Left lung (tissue), 10 donors: ENCODE data around the gene TMEM127. TPM values are rescaled to one million over a fixed set of nuclear protein-coding genes. Genes with fewer than 3 reads are reported as not detected.

ENCODE experiments used
- ATAC-seq: fragments of 200-7000 bp; cut with Tn5 transposase; one replicate; pipeline ENCODE4 v1.9.1; 2020; ENCODE audit warnings: moderate library complexity
- DNase-seq, 4 donors: peaks; one replicate each; pipeline ENCODE4 v3.0.0-alpha.2; 2013 to 2020
- H3K27ac ChIP-seq, 2 donors: fragments of 200-600 bp; sonication (generic) in 1 of 2; one replicate each; pipeline versions ENCODE4 v1.5.0 to v1.8.0; 2020 to 2021
- H3K27me3 ChIP-seq, 2 donors: fragments of 200-600 bp; sonication (generic) in 1 of 2; one replicate each; pipeline versions ENCODE4 v1.5.0 to v1.8.0; 2020 to 2021
- H3K36me3 ChIP-seq, 2 donors: fragments of 200-600 bp; sonication (generic) in 1 of 2; one replicate each; pipeline versions ENCODE4 v1.5.0 to v1.8.0; 2020 to 2021
- H3K4me1 ChIP-seq, 2 donors: fragments of 200-600 bp; one replicate each; pipeline ENCODE4 v1.8.0; 2021
- H3K4me3 ChIP-seq, 2 donors: fragments of 200-600 bp; sonication (generic) in 1 of 2; one replicate each; pipeline versions ENCODE4 v1.5.0 to v1.8.0; 2020 to 2021; ENCODE audit warnings: mild to moderate bottlenecking in 1 of 2
- H3K9me3 ChIP-seq, 2 donors: fragments of 200-600 bp; sonication (generic) in 1 of 2; one replicate each; pipeline versions ENCODE4 v1.5.0 to v1.8.0; 2020 to 2021
- intact Hi-C, 2 donors: fragments of 100-400 bp; cut with DNase I; formaldehyde crosslinking; loops; one replicate each; pipeline versions ENCODE4 v1.11.2 to v1.14.2; 2022
- polyA plus RNA-seq, 6 donors: library from polyadenylated mRNA; unstranded; fragments of 120-200 nt; gene quantifications; one replicate each; pipeline ENCODE4 v1.2.1, GENCODE V29; 2013; ENCODE audit not compliant: insufficient read length in 6 of 6
- total RNA-seq, 2 donors: library from RNA; stranded (reverse); fragmentation: NEBNext Ultra II Directional; extraction: Animal tissue kit (Norgen Biotek cat#: 25700); gene quantifications; one replicate each; pipeline ENCODE4 v1.2.1, GENCODE V29; 2021
- TF ChIP-seq, protein P1 (sequence below), 2 donors: fragments of 200-600 bp; sonication (generic) in 1 of 2; IDR thresholded peaks; one replicate each; pipeline versions ENCODE4 v1.5.0 to v1.8.0; 2021; ENCODE audit warnings: antibody characterized with exemption in 2 of 2
- donor health status: DM: no; HTN: yes; CAD: no.
- donor health status: DM: no; HTN: no; CAD: no.

Gene TMEM127
- total and polyA plus RNA-seq, 8 donors: 29.1 to 79.9 (median 34.5) TPM

DNA sequence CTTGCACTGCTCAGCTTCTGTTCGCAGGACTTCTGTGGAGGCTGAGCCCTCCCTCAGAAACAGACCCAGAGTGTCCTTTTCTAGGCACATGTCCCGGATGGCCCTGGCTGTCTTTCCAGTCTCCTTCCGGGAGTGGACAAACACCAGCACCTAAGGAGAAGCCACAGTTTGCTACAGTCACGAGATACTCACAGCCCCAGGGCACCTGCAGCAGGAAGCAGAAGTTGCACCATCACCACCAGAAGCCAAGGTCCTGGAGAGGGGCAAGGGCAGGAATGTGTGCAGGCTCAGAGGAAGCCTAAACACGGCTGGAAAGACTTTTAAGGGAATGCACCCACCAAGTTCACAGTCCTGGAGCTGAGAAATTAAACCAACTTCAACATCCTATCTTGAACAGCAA lies 26.0 kb upstream of the TMEM127 start:
- no peaks in the 10 kb centered on the region for H3K27me3 ChIP-seq
- no peaks in the 10 kb centered on the region for H3K4me1 ChIP-seq
- peaks cover 12 to 100% of the 10 kb centered on the region in 2 donors for H3K36me3 ChIP-seq

DNA sequence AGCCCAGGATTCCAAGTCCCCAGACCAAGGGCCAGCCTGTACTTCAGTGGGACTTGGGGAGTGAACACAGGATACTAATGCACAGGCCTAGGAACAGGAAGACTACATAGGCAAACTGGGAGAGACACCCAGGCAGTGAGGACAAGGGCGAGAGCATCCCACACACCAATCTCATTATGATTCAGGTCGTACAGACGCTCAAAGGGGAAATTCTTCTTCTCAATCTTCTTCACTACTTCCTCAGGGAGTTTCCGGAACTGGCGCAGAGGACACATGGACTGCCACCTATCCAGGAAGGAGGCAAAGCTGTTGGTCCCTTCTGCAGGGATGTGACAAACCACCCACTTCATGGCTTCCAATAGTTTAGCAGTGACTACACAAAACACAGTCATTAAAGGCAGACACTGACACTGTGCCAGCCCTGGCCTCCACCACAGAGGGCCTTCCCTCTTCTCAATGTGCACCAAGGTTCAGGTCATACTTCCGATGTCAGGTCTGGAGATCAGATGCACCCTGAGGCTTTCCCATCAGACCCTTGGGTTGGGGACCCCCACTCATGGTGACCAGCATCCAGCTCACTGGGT lies 21.6 kb upstream of the TMEM127 start:
- H3K36me3 ChIP-seq: peaks cover 12 to 100% of the 10 kb centered on the region in 2 donors

More for the DNA sequence above, 26.0 kb upstream of the TMEM127 start:
- TF ChIP-seq, protein P1, sequence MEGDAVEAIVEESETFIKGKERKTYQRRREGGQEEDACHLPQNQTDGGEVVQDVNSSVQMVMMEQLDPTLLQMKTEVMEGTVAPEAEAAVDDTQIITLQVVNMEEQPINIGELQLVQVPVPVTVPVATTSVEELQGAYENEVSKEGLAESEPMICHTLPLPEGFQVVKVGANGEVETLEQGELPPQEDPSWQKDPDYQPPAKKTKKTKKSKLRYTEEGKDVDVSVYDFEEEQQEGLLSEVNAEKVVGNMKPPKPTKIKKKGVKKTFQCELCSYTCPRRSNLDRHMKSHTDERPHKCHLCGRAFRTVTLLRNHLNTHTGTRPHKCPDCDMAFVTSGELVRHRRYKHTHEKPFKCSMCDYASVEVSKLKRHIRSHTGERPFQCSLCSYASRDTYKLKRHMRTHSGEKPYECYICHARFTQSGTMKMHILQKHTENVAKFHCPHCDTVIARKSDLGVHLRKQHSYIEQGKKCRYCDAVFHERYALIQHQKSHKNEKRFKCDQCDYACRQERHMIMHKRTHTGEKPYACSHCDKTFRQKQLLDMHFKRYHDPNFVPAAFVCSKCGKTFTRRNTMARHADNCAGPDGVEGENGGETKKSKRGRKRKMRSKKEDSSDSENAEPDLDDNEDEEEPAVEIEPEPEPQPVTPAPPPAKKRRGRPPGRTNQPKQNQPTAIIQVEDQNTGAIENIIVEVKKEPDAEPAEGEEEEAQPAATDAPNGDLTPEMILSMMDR (IDR thresholded peaks at IDR 0.05): no peak
- no peak overlapping the region for H3K4me3 ChIP-seq
- intact Hi-C loops: no loop called here
- no peak overlapping the region for H3K27ac ChIP-seq
- H3K9me3 ChIP-seq: no peaks in the 10 kb centered on the region
- DNase-seq (no peak), ATAC-seq (no peak)

DNA sequence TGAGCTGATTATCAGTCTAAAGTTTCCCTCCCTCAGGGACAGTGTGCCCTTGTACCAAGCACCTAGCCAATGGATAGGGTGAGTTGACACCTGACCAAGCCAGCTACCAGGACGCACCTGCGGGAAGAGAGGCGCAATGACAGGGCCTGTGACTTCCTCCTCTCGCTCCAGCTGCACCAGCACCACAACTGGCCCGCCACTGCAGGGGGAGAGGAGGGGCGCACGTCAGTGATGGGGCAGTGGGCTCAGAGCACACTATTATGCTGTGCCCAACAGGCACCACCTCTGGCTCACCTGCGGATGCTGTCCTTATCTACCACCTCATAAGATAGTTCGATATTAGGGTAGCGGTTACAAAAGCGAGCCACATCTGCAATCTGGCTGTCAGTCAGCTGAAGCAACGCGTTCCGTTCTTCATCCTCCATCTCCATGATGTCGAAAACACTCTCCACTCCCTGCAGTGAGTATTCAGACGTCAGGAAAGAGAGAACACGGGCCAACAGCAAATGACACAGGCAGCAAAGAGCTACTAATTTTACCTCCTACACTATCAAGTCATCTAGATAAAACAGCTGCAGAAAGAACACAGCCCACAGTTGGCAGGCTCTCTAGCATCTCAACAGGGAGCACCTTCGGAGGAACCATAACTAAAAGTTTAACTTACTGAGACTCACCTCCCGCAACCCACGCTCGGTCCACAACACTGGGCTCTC lies 11.1 kb upstream of the TMEM127 start:
- ATAC-seq (no peak), DNase-seq (no peak)
- no peak overlapping the region for H3K4me3 ChIP-seq
- intact Hi-C loops: no loop called here
- TF ChIP-seq, protein P1 (IDR thresholded peaks at IDR 0.05): no peak
- H3K27ac ChIP-seq: no peak overlapping the region
- peaks cover 0 to 100% of the 10 kb centered on the region in 2 donors for H3K36me3 ChIP-seq
- H3K9me3 ChIP-seq: no peaks in the 10 kb centered on the region
- H3K27me3 ChIP-seq: no peaks in the 10 kb centered on the region
- H3K4me1 ChIP-seq: no peaks in the 10 kb centered on the region

More for the DNA sequence above, 21.6 kb upstream of the TMEM127 start:
- Histone ChIP-seq H3K4me1 (no peaks in the 10 kb centered on the region), H3K4me3 (no peak overlapping the region), H3K27ac (no peak overlapping the region), H3K9me3 (no peaks in the 10 kb centered on the region), H3K27me3 (no peaks in the 10 kb centered on the region)
- ATAC-seq (no peak), DNase-seq (no peak)
- TF ChIP-seq, protein P1 (IDR thresholded peaks at IDR 0.05): no peak
- intact Hi-C loops: no loop called here

DNA sequence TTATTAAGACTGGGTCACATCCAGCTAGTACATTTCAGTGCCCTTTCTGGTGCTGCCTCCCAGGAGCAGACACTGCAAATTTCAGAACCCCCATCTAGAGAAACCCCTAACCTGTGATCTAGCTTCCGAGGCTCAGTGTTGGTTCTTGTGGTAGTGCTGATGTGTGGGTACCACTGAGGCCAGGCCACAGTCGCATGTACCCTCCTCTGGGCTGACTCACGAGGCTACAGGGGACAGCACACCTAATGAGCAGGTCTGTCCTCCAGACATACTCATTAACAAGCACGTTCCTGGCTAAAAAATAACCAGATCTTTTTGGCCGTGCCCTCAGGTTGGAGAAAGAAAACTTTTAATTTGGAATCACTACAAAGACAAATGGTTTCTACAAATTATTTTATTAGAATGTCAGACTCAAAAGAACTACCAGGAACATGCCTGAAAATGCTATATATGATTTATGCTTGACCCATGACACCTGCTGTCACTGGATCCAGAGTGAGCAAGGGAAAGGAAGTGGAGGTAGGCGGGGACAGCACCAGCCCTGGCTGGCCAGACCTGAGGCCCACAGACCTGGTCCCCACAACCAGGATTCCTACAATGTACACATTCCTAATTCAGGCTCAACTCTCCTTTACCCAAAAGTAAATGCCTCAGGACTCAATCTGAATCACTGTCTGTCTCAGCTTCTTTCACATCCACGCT lies 8.7 kb upstream of the TMEM127 start:
- Histone ChIP-seq H3K4me3 (no peak overlapping the region), H3K27me3 (no peaks in the 10 kb centered on the region), H3K27ac (no peak overlapping the region), H3K4me1 (no peaks in the 10 kb centered on the region), H3K9me3 (no peaks in the 10 kb centered on the region), H3K36me3 (peaks cover 0 to 100% of the 10 kb centered on the region in 2 donors)
- intact Hi-C loops: no loop called here
- TF ChIP-seq, protein P1 (IDR thresholded peaks at IDR 0.05): no peak
- DNase-seq (no peak), ATAC-seq (no peak)

DNA sequence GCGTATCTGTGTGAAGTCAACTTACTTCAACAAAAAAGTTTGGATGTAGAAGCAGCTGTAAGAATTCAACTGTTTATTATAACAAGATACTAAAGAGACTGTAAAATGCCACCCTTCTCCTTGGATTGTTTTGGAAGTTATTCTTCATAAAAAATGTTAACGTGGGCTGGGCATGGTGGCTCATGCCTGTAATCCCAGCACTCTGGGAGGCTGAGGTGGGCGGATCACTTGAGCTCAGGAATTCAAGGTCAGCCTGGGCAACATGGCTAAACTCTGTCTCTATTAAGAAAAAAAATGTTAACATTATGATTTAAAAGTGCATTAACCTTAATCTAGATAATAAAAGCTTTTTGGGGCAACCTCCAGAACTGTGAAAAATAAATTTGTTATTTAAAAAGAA lies 8.0 kb upstream of the TMEM127 start:
- no peaks in the 10 kb centered on the region for H3K27me3 ChIP-seq
- TF ChIP-seq, protein P1 (IDR thresholded peaks at IDR 0.05): no peak
- H3K4me1 ChIP-seq: no peaks in the 10 kb centered on the region
- ATAC-seq: no peak
- H3K9me3 ChIP-seq: no peaks in the 10 kb centered on the region
- intact Hi-C loops: no loop called here
- H3K27ac ChIP-seq: no peak overlapping the region
- H3K36me3 ChIP-seq: peaks cover 0 to 100% of the 10 kb centered on the region in 2 donors
- no peak for DNase-seq
- no peak overlapping the region for H3K4me3 ChIP-seq
